Measurements from ENCODE around the gene GFI1B.
A peak's percentile ranks its signal among the peaks of the same experiment; 100 is the strongest.

Gene GFI1B
- 0 to 0.26 (median 0.19) reads per million in 3 donors for total RNA-seq

- Histone ChIP-seq H3K9me3 (ENCODE audit: control insufficient read depth, low read length) (no peaks in the 10 kb centered on the region), H3K36me3 (ENCODE audit: control insufficient read depth, insufficient read depth, low read length) (no peaks in the 10 kb centered on the region), H3K4me1 (ENCODE audit: control insufficient read depth, insufficient read depth, low read length, poor library complexity, severe bottlenecking) (no peaks in the 10 kb centered on the region), H3K4me3 (ENCODE audit: insufficient read depth, low read depth, low read length, poor library complexity, severe bottlenecking) (no peak within 1 kb of the TSS), H3K27me3 (replicated peaks; ENCODE audit: control insufficient read depth, insufficient read depth, low read length, poor library complexity, severe bottlenecking) (peaks cover 21% of the 10 kb centered on the region), H3K27ac (ENCODE audit: insufficient read depth, low read length, poor library complexity, severe bottlenecking) (no peak within 1 kb of the TSS)
- no peak for DNase-seq
Observed at GRCh38 chr9:132978451-132979131, at the start of gene GFI1B. Gene GFI1B (plus strand): TSS chr9:132978694. CDS start chr9:132986679, 7,985 bp downstream.

GRCh38 chr9:132931178-132931735 is 47.2 kb upstream of the GFI1B start:
- DNase-seq: no peak
- no peaks in the 10 kb centered on the region for H3K9me3 ChIP-seq (ENCODE audit: control insufficient read depth, low read length)
- peaks cover 16% of the 10 kb centered on the region for H3K36me3 ChIP-seq (ENCODE audit: control insufficient read depth, insufficient read depth, low read length)
- H3K27ac ChIP-seq (ENCODE audit: insufficient read depth, low read length, poor library complexity, severe bottlenecking): no peak overlapping the region
- no peaks in the 10 kb centered on the region for H3K27me3 ChIP-seq (replicated peaks; ENCODE audit: control insufficient read depth, insufficient read depth, low read length, poor library complexity, severe bottlenecking)
- no peaks in the 10 kb centered on the region for H3K4me1 ChIP-seq (ENCODE audit: control insufficient read depth, insufficient read depth, low read length, poor library complexity, severe bottlenecking)
- no peak overlapping the region for H3K4me3 ChIP-seq (ENCODE audit: insufficient read depth, low read depth, low read length, poor library complexity, severe bottlenecking)

GRCh38 chr9:132935026-132935425 is 43.5 kb upstream of the GFI1B start:
- no peaks in the 10 kb centered on the region for H3K27me3 ChIP-seq (replicated peaks; ENCODE audit: control insufficient read depth, insufficient read depth, low read length, poor library complexity, severe bottlenecking)
- H3K36me3 ChIP-seq (ENCODE audit: control insufficient read depth, insufficient read depth, low read length): no peaks in the 10 kb centered on the region
- no peak overlapping the region for H3K27ac ChIP-seq (ENCODE audit: insufficient read depth, low read length, poor library complexity, severe bottlenecking)
- H3K9me3 ChIP-seq (ENCODE audit: control insufficient read depth, low read length): no peaks in the 10 kb centered on the region
- no peak for DNase-seq
- no peaks in the 10 kb centered on the region for H3K4me1 ChIP-seq (ENCODE audit: control insufficient read depth, insufficient read depth, low read length, poor library complexity, severe bottlenecking)
- H3K4me3 ChIP-seq (ENCODE audit: insufficient read depth, low read depth, low read length, poor library complexity, severe bottlenecking): no peak overlapping the region

GRCh38 chr9:132937463-132937901 is 41.0 kb upstream of the GFI1B start:
- Histone ChIP-seq H3K36me3 (ENCODE audit: control insufficient read depth, insufficient read depth, low read length) (no peaks in the 10 kb centered on the region), H3K27me3 (replicated peaks; ENCODE audit: control insufficient read depth, insufficient read depth, low read length, poor library complexity, severe bottlenecking) (no peaks in the 10 kb centered on the region), H3K9me3 (ENCODE audit: control insufficient read depth, low read length) (no peaks in the 10 kb centered on the region), H3K27ac (ENCODE audit: insufficient read depth, low read length, poor library complexity, severe bottlenecking) (no peak overlapping the region), H3K4me3 (ENCODE audit: insufficient read depth, low read depth, low read length, poor library complexity, severe bottlenecking) (no peak overlapping the region), H3K4me1 (ENCODE audit: control insufficient read depth, insufficient read depth, low read length, poor library complexity, severe bottlenecking) (no peaks in the 10 kb centered on the region)
- no peak for DNase-seq

GRCh38 chr9:132939169-132939568 is 39.3 kb upstream of the GFI1B start:
- Histone ChIP-seq H3K27ac (ENCODE audit: insufficient read depth, low read length, poor library complexity, severe bottlenecking) (no peak overlapping the region), H3K36me3 (ENCODE audit: control insufficient read depth, insufficient read depth, low read length) (no peaks in the 10 kb centered on the region), H3K27me3 (replicated peaks; ENCODE audit: control insufficient read depth, insufficient read depth, low read length, poor library complexity, severe bottlenecking) (no peaks in the 10 kb centered on the region), H3K4me3 (ENCODE audit: insufficient read depth, low read depth, low read length, poor library complexity, severe bottlenecking) (no peak overlapping the region), H3K4me1 (ENCODE audit: control insufficient read depth, insufficient read depth, low read length, poor library complexity, severe bottlenecking) (peaks cover 8% of the 10 kb centered on the region), H3K9me3 (ENCODE audit: control insufficient read depth, low read length) (no peaks in the 10 kb centered on the region)
- DNase-seq: no peak

GRCh38 chr9:132942541-132943182 is 35.8 kb upstream of the GFI1B start:
- peaks cover 17% of the 10 kb centered on the region for H3K4me1 ChIP-seq (ENCODE audit: control insufficient read depth, insufficient read depth, low read length, poor library complexity, severe bottlenecking)
- no peaks in the 10 kb centered on the region for H3K27me3 ChIP-seq (replicated peaks; ENCODE audit: control insufficient read depth, insufficient read depth, low read length, poor library complexity, severe bottlenecking)
- H3K36me3 ChIP-seq (ENCODE audit: control insufficient read depth, insufficient read depth, low read length): no peaks in the 10 kb centered on the region
- no peak overlapping the region for H3K27ac ChIP-seq (ENCODE audit: insufficient read depth, low read length, poor library complexity, severe bottlenecking)
- no peak overlapping the region for H3K4me3 ChIP-seq (ENCODE audit: insufficient read depth, low read depth, low read length, poor library complexity, severe bottlenecking)
- DNase-seq: no peak
- H3K9me3 ChIP-seq (ENCODE audit: control insufficient read depth, low read length): no peaks in the 10 kb centered on the region

- no peaks in the 10 kb centered on the region for H3K27me3 ChIP-seq (replicated peaks; ENCODE audit: control insufficient read depth, insufficient read depth, low read length, poor library complexity, severe bottlenecking)
- H3K9me3 ChIP-seq (ENCODE audit: control insufficient read depth, low read length): no peaks in the 10 kb centered on the region
- H3K4me3 ChIP-seq (ENCODE audit: insufficient read depth, low read depth, low read length, poor library complexity, severe bottlenecking): peak overlapping the region; percentile 98
- DNase-seq: no peak
- peak overlapping the region; percentile 99 for H3K27ac ChIP-seq (ENCODE audit: insufficient read depth, low read length, poor library complexity, severe bottlenecking)
- peaks cover 17% of the 10 kb centered on the region for H3K4me1 ChIP-seq (ENCODE audit: control insufficient read depth, insufficient read depth, low read length, poor library complexity, severe bottlenecking)
- H3K36me3 ChIP-seq (ENCODE audit: control insufficient read depth, insufficient read depth, low read length): no peaks in the 10 kb centered on the region
Observed at GRCh38 chr9:132943651-132944293, 34.7 kb upstream of the GFI1B start.

GRCh38 chr9:132944294-132945185 is 34.0 kb upstream of the GFI1B start, which contains the start of gene TSC1:
Gene TSC1 (minus strand): TSS chr9:132944616. CDS start chr9:132928872, 15,744 bp downstream.
- Histone ChIP-seq H3K27me3 (replicated peaks; ENCODE audit: control insufficient read depth, insufficient read depth, low read length, poor library complexity, severe bottlenecking) (no peaks in the 10 kb centered on the region), H3K27ac (ENCODE audit: insufficient read depth, low read length, poor library complexity, severe bottlenecking) (peak within 1 kb of the TSS; percentile 99), H3K4me1 (ENCODE audit: control insufficient read depth, insufficient read depth, low read length, poor library complexity, severe bottlenecking) (peaks cover 17% of the 10 kb centered on the region), H3K4me3 (ENCODE audit: insufficient read depth, low read depth, low read length, poor library complexity, severe bottlenecking) (peak within 1 kb of the TSS; percentile 98), H3K9me3 (ENCODE audit: control insufficient read depth, low read length) (no peaks in the 10 kb centered on the region), H3K36me3 (ENCODE audit: control insufficient read depth, insufficient read depth, low read length) (no peaks in the 10 kb centered on the region)
- DNase-seq: peak; percentile 97

Measured in effector memory CD4-positive, alpha-beta T cell (primary cell).